GM19468 (cell line): ENCODE data around the gene DHCR24.

Source experiments
- ATAC-seq: cut with Tn5 transposase; IDR thresholded peaks from one replicate; pipeline ENCODE4 v1.9.1; 2021; ENCODE audit warnings: mild to moderate bottlenecking, moderate library complexity, moderate number of reproducible peaks; ENCODE audit not compliant: unreplicated experiment; ENCODE audit errors: extremely low read depth

The DHCR24 gene

DNA sequence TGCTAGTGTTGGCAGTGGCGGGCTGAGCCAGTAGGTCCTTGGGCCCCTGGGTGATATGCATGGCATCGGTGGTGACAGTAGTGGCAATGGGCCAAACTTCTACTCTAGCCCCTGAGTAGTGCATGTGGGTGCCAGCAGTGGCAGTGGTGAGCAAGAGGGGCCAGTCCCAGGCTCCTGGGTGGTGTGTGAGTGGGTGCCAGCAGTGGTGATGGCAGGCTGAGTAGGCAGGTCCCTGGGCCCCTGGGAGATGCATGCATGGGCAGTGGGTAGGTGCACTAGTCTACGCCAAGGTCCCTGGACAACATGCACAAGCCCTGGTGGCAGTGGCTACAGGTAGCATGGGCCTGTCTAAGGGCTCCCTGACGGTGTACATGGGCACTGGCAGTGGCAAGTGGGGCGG, 61.3 kb downstream of the DHCR24 start:
- no peak for ATAC-seq

DNA sequence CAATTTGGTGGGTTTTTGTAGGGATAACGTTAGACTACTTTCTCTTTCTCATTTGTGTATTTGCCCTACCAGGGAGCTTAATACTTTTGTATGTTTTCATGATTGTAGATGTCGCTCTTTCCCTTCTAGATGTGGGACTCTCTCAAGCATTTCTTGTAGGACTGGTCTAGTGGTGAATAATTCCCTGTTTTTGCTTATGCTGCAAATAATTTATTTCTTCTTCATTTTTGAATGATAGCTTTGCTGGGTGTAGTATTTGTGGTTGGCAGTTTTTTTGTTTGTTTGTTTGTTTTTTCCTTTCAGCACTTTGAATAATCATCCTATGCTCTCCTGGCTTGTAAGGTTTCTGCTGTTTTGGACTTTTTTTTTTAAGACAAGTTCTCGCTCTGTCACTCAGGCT, 63.3 kb downstream of the DHCR24 start:
- no peak for ATAC-seq

DNA sequence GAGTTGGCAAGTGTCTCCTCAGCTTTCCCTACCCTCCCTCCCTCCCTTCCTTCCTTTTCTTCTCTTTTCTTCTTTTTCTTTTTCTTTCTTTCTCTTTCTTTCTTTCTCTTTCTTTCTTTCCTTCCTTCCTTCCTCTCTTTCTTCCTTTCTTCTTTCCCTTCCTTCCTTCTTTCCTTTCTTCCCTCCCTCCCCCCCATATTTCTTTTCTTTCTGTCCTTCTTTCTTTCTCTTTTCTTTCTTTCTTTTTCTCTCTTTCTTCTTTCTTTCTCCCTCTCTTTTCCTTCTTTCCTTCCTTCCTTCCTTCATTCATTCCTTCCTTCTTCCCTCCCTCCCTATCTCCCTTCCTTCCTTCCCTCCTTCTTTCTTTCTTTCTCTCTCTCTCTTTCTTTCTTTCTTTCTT, 67.3 kb downstream of the DHCR24 start:
- ATAC-seq = no peak

DNA sequence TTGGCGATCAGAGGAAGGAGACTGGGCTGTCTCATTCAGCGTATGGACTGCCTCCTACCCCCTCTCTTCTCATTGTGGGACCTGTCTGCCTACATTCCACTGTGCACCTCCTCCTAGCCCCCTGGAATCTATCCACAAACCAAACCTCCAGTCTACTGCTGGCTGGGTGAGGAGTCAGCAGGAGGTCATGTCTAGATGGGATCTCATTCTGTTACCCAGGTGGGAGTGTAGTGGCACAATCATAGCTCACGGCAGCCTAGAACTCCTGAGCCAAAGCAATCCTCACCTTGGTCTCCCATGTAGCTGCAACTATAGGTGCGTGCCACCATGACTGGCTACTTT, 67.8 kb downstream of the DHCR24 start:
- no peak for ATAC-seq

DNA sequence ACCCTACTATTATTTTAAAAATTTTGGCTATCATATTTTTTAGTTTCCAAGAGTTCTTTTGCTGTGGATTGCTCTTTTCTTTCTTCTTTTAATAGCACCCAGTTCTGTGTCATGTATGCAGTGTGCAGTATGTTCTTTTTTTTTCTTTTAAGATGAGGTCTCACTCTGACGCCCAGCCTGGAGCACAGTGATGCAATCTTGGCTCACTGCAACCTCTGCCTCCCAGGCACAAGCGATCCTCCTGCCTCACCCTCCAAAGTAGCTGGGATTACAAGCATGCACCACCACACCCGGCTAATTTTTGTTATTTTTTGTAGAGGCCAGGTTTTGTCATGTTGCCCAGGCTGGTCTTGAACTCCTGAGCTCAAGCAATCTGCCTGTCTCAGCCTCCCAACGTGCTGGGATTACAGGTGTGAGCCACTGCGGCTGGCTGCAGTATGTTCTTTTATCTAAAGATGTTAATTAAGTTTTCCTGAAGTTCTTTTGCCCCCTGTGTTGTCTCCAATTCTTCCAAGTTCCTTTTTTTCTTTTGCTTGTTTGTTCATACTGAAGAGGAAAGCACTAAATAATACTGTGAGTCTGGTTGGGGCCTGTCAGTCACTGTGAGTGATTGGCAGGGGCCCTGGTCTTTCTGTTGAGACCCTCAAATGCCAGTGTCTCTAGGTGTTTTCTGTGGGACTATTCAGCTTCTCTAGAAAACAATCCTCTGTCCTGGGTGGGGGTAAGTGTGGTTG, 68.4 kb downstream of the DHCR24 start:
- ATAC-seq = no peak

DNA sequence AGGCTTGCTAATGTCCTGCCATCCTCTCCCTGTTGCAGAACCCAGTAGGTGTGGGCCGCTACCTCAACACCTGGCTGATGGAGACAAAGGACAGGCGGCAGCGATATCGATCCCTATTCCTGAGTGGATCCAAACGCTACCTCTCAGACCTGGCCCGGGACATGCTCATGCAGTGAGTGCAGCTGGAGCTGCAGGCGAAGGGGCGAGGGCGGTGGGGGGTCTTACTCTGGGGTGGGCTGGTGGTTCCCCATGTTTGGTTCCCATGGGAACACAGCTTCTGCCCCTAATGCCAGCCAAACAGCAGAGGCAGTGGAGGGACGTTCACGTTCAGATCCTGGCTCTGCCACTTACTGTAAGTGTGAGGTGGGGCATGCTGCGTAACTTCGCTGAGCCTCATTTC, 70.0 kb downstream of the DHCR24 start:
- no peak for ATAC-seq

DNA sequence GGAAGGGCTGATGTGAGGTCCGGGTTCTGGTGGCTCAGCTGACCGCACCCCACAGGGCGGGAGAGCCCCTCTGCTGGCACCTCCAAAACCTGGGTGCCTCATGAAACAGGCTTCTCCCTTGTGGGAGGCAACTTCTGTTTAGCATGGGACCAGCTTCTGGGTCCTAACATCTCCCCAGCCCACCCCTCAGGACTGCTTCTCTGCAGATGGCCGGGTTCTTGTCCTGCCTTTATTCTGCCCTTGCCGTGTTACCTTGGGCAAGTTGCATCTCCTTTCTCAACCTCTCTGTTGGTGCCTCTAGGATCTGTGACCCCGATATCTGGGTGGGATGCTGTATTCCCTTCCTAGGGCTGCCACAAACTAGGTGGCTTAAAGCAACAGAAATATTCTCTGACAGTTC, 70.9 kb downstream of the DHCR24 start:
- no peak for ATAC-seq

DNA sequence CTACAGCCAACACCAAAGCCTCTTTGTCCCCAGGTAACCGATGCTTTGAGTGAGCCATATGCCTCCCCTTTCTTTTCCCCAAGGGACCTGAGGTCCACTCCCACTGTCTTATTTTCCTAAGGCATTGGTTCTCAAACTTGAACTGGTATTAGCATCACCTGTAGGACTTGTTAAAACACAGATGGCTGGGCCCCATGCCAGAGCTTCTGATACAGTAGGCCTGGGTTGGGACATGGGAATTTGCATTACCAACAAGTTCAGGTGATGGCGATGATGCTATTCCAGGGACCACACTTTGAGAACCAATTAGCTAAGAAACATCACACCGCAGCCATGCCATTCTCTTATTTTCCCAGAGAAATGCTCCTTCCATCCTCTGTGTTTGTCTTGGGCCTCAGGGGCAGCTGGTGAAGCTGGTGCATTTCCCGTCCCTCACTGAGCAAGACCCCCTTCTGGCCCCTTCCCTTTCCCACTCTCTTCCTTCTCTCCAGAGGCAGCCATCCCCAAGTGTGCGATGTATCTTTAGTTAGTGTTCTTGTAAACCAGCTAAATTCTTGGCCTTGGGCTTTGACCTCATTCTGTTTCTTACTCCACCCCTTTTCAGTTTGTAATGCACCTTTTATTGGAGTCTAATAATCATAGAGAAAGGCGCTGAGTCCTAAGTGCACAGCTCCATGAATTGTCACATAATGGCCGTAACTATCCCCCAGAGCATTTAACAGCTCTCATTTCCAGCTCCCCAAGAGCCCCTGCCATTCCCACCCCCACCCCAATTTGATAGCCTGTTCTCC, 71.7 kb downstream of the DHCR24 start:
- ATAC-seq = no peak

DNA sequence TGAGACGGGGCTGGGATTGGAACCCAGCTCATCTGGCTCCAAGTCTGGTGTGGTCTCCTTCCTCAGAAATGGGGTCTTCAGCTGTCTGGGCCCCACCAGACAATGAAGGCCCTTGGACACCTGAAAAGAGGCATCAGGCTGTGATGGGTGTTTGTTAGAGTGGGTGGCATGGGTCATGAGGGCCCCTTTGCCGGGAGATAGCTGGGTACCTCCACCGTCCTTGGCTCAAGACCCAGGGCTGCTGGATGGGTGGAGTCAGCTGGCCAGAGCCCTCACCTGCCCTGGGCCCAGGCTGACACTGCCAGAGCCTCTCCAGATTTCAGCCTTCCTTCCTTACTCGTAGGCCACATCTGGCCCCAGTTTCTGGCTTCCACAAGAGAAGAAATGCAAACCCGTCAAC, 72.4 kb downstream of the DHCR24 start:
- ATAC-seq = no peak

DNA sequence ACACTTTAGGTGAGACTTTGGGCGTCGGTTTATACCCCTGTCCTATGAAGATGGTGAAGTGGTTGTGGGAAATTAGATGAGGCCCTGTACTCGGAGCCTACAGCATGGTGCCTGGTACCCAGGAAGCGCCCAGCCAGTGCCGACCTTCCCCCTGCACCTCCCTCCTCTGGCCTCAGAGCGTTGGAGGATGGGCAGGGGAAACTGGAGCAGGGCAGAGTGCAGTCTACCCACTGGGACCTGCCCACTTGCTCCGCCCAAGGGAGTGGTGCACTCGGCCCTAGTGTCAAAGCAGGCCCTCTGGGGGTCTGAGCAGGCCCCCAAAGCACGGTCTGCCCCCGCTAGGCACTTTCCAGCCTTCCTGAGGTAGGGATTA, 72.9 kb downstream of the DHCR24 start:
- ATAC-seq = no peak

DNA sequence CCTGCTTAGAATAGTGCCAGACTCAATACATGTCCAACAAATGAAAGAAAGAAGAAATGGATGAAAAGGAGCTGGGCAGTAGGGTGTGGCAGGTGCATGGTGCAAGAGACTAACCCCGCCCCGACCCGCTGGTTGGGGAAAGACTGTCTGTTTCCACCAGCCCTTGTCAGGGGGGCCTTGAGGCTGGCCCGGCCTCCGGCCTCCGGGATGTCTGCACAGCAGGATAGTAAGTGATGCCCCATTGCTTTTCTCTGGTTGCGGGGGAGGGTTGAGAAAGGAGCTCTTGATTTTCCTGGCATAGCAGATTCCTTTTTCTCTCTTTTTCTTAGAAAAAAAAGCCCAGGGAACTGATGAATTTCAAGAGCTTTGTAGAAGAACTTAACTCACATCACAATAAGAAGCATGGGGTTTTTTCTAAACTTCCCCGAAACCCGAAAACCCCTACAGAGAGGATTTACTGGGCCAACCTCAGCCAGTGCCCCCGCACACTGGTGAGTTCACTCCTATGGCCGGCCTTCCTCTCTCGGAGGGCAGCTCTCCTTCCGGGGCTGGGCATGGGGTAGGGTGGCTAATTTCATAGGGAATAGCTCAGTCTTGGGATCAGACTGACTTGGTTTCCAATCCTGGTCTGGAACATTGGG, 73.4 kb downstream of the DHCR24 start:
- no peak for ATAC-seq

DNA sequence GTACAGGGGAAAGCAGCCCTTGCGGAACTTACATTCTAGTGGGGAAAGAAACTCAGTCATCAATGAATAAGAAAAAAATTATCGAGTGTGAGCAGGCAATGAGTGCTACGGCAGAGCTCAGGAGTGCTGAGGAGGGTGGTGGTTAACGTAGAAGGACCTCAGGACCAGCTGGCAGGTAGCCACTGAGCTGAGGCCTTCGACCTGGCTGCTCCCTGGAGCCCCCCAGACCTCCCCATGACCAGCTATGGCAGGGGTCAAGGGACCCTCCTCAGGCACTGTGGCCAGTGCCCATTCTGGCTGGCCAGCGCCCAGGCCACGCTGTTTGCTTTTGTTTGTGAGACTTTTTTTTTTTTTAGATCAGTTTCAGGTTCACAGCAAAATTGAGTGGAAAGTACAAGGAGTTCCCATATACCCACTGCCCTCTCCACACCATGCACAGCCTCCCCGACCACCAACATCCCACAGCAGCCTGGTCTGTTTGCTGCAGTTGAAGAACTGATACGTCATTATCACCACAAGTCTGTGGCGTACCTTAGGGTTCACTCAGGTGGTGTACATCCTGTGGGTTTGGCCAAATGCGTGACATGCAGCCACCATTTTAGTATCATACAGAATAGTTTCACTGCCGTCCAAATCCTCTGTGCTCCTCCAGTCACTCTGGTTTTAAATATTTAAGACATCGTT, 74.1 kb downstream of the DHCR24 start:
- ATAC-seq = no peak

DNA sequence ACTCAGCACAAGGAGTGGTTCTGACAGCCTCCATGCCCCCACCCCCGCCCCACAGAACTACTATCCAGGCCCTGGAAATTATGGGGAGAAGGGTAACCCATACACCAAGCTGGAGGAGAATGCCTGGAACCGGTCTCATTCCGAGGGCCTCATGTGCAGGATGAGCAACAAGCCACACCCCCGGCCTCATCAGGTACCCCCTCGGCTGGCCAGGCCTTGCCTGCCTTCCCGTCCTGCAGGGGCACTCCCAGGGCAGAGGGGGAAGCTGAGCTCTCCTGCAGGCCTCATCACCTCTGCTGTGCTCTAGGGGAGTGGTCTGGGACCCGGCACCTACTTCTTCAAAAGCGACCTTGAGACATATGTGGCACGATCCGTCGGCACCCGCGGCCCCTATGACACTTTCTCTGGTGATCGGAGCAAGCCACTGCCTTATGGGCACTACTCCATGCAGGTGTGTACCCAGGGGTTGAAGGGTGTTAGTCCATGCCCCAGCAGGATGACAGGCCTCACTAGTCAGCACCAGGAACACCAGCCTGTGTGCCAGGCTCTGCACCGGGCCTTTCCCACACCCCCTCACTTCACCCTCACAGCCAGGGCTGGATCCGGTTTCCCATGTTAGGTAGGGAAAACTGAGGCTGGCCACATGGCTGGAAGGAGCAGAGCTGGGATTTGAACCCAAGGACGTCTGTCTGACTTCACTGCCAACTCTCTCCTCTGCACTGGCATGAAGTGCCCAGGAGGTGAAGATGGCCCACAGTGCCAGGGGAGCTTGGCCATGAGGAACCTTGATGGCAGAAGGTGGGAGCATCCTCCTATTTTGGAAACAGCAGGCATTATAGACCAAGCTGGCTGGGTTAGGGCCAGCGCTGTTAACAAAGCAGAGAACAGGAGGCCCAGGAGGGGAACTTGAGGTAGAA, 75.0 kb downstream of the DHCR24 start:
- no peak for ATAC-seq

DNA sequence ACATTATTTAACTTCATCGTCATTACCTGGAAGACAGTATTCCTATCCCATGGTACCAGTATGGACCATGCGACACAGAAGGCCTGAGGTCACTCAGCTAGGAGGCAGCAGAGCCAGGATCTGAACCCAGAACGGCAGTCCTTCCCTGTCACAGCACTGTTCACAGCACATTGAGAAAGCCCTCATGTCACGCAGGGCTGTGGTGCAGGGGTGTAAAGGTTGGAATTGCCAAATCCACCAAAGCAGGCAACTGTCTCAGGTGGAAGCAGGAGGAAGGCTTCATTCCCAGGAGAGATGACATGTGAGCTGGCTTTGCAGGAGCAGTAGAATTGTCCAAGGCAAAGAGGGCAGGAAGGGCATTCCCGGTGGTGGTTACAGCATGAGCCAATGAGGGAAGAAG, 75.9 kb downstream of the DHCR24 start:
- ATAC-seq = no peak

DNA sequence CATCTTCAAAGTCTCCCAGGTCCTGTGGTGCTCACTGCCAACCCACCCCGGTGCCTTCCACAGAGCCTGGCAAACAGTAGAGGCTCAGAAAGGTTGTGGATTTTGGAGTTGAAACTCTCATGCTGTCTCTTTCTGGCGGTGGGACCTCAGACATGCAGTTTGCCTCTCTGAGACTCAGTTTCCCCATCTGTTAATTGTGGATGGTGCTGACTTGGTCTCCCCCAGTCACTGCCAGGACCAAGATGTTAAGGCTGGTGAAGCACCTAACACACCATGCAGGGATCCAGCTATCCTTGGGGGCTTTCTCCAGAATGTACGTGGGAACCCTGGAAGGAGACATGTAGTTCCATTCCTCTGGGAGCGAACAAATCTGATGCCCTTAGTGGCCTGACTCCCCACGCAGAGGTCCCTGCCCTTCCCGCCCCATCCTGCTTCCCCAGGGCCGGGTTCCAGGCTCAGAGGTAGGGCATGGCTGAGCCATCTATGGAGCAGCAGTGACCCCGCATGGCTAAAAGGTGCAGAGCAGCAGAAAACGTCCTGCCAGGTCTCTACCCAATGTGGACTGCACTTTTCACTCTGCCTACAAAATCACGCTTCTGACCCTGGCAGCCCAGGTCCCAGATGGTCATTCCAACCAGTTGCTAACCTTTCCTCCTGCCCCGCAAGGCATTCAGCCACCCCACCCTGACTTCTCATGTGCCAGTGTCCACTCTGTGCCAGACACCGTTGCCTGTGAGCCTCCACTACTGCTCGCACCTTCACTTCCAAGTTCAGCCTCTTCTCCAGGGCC, 76.6 kb downstream of the DHCR24 start:
- no peak for ATAC-seq

DNA sequence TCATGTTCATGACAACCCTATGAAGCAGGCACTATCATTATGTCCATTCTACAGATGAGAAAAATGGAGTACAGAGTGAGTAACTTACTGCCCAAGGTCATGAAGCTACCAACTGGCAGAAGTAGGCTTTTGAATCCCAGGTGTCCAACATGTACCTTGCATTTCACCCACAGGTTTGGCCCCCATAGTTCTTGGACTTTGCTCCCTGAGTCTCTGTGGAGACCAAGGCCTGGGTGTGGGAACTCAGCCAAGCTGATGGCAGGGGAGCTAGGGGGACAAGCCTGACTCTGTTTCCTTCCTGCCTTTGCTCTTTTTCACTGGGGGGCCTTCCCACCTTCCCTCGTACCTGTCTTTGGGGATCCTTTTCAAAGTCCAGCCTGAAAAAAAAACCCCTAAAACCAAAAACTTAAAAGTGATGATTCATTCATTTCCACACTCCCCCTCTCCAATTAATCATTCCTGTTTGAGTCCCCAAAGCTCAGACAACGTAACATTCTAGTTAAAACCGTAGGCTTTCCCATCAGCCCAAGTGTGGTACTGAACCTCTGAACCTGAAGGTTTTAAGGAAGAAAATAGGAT, 77.4 kb downstream of the DHCR24 start:
- no peak for ATAC-seq

DNA sequence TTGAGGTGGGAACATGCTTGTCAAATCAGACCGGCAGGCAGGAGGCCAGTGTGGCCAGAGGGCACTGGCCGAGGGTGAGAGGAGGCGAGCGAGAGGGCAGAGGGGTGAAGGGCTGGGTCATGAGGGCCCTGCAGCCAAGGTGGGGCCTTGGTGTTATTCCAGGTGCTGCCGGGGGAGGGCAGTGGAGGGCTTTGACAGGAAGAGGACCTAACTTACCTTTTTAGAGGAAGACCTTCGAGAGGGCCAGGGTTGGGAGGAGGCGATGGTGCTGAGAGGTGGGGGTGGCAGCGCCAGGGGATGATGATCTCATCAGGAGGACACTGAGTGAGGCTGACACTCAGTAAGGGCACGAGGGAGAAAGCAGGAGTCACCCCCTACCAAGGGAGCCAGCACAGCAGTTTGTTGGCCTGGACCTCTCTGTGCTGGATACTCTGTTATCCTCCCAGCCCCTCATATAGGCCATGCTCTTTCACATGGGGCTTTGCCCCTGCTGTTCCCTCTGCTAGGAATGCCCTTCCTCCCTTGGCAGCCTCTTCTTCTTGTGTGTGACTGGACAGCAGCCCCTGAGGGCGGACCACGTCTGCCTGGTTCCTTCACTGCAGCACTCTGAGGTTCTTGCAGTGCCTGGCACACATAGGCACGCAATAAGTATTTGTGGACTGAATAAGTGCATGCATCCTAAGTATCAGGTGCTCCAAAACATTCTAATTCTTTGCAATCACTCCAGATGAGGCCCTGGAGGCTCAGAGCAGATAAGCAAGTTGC, 78.4 kb downstream of the DHCR24 start:
- no peak for ATAC-seq

DNA sequence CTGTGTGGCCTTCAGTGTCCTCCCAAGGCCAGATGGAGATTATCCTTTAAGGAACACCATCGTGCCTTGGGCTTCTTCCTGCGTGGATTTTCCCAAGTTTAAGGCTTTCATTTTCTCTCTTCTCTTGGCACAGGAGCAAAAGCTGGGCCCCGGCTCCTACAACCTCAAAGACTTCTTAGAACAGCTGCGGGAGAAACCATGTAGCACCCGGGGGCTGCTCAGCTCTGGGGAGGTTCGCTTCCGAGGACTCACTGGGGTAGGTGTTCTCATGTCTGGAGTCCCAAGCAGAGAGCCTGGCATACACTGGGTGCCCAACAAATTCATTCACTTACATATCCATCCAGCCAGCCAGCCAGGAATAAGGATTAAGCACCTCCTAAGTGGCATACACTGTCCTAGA, 79.2 kb downstream of the DHCR24 start:
- no peak for ATAC-seq
